ENCODE results near the gene TBX3. TPM values are rescaled to one million over a fixed set of nuclear protein-coding genes. Genes with fewer than 3 reads are reported as not detected.

Gene TBX3
- polyA plus RNA-seq, 1 of the 3 experiments (the other 2 are of a cell fraction), result 10.2 TPM

GRCh38 chr12:114662512-114663177 lies 21.3 kb downstream of the TBX3 start:
- H3K9me2 ChIP-seq, result no peaks in the 10 kb centered on the region
- no peaks in the 10 kb centered on the region for H4K20me1 ChIP-seq (ENCODE audit: insufficient read depth)
- no peak overlapping the region for H3K4me3 ChIP-seq (ENCODE audit: low read depth in 2 of 2, low read length in 1 of 2)
- no peaks in the 10 kb centered on the region for H3K9me3 ChIP-seq
- H3K4me2 ChIP-seq, result no peak overlapping the region
- TF ChIP-seq, protein P1, sequence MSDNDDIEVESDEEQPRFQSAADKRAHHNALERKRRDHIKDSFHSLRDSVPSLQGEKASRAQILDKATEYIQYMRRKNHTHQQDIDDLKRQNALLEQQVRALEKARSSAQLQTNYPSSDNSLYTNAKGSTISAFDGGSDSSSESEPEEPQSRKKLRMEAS (IDR thresholded peaks at IDR 0.05; ENCODE audit: low read depth), result no peak
- TF ChIP-seq YY1 (IDR thresholded peaks at IDR 0.05; ENCODE audit: low read depth), result no peak
- peak; percentile 32 to 47; a peak in 1 of 4 replicates for TF ChIP-seq EP300 (IDR thresholded peaks at IDR 0.05; ENCODE audit: borderline replicate concordance in 1 of 2, low read depth in 1 of 2, low read length in 1 of 2)
- TF ChIP-seq, protein P2, sequence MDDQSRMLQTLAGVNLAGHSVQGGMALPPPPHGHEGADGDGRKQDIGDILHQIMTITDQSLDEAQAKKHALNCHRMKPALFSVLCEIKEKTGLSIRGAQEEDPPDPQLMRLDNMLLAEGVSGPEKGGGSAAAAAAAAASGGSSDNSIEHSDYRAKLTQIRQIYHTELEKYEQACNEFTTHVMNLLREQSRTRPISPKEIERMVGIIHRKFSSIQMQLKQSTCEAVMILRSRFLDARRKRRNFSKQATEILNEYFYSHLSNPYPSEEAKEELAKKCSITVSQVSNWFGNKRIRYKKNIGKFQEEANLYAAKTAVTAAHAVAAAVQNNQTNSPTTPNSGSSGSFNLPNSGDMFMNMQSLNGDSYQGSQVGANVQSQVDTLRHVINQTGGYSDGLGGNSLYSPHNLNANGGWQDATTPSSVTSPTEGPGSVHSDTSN (IDR thresholded peaks at IDR 0.05), result peak; percentile 93
- 0 out of 2 replicates have a peak, but pooled peaks have one; percentile 54 for TF ChIP-seq TEAD4 (IDR thresholded peaks at IDR 0.05; ENCODE audit: borderline replicate concordance, insufficient read depth)
- no peak for TF ChIP-seq FOXJ3 (CRISPR knock-in tag; IDR thresholded peaks at IDR 0.05)
- TF ChIP-seq MXI1 (IDR thresholded peaks at IDR 0.05; ENCODE audit: low read depth, low read length), result no peak
- TF ChIP-seq TAF1 (IDR thresholded peaks at IDR 0.05; ENCODE audit: borderline replicate concordance, low read depth, low read length), result no peak
- TF ChIP-seq, protein P3, sequence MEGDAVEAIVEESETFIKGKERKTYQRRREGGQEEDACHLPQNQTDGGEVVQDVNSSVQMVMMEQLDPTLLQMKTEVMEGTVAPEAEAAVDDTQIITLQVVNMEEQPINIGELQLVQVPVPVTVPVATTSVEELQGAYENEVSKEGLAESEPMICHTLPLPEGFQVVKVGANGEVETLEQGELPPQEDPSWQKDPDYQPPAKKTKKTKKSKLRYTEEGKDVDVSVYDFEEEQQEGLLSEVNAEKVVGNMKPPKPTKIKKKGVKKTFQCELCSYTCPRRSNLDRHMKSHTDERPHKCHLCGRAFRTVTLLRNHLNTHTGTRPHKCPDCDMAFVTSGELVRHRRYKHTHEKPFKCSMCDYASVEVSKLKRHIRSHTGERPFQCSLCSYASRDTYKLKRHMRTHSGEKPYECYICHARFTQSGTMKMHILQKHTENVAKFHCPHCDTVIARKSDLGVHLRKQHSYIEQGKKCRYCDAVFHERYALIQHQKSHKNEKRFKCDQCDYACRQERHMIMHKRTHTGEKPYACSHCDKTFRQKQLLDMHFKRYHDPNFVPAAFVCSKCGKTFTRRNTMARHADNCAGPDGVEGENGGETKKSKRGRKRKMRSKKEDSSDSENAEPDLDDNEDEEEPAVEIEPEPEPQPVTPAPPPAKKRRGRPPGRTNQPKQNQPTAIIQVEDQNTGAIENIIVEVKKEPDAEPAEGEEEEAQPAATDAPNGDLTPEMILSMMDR (IDR thresholded peaks at IDR 0.05), result peak; percentile 94
- peak; percentile 87 for TF ChIP-seq FOSL2 (IDR thresholded peaks at IDR 0.05; ENCODE audit: borderline replicate concordance, low read depth)
- TF ChIP-seq JUND (IDR thresholded peaks at IDR 0.05), result peak; percentile 71; the same call in 1 of the 2 replicates
- peak; percentile 90 for TF ChIP-seq SMC3 (IDR thresholded peaks at IDR 0.05; ENCODE audit: low read depth, low read length)
- TF ChIP-seq POLR2AphosphoS5 (IDR thresholded peaks at IDR 0.05; ENCODE audit: low read depth, low read length), result peak; percentile 26; the same call in 1 of the 2 replicates
- TF ChIP-seq TCF12 (IDR thresholded peaks at IDR 0.05), result peak; percentile 68
- peak; percentile 50; the same call in 1 of the 2 replicates for TF ChIP-seq RCOR1 (IDR thresholded peaks at IDR 0.05; ENCODE audit: low read length)
- TF ChIP-seq, protein P4, sequence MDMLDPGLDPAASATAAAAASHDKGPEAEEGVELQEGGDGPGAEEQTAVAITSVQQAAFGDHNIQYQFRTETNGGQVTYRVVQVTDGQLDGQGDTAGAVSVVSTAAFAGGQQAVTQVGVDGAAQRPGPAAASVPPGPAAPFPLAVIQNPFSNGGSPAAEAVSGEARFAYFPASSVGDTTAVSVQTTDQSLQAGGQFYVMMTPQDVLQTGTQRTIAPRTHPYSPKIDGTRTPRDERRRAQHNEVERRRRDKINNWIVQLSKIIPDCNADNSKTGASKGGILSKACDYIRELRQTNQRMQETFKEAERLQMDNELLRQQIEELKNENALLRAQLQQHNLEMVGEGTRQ (IDR thresholded peaks at IDR 0.05; ENCODE audit: borderline replicate concordance, low read depth, low read length), result no peak
- TF ChIP-seq REST (IDR thresholded peaks at IDR 0.05; ENCODE audit: low read depth, low read length), result 0 out of 2 replicates have a peak, but pooled peaks have one; percentile 35
- TF ChIP-seq NRF1 (IDR thresholded peaks at IDR 0.05; ENCODE audit: low read depth, low read length), result no peak
- no peak for TF ChIP-seq EZH2phosphoT487 (IDR thresholded peaks at IDR 0.05; ENCODE audit: borderline replicate concordance, low read depth)
- peak; percentile 96 for TF ChIP-seq RAD21 (IDR thresholded peaks at IDR 0.05; ENCODE audit: low read length)
- TF ChIP-seq, protein P5, sequence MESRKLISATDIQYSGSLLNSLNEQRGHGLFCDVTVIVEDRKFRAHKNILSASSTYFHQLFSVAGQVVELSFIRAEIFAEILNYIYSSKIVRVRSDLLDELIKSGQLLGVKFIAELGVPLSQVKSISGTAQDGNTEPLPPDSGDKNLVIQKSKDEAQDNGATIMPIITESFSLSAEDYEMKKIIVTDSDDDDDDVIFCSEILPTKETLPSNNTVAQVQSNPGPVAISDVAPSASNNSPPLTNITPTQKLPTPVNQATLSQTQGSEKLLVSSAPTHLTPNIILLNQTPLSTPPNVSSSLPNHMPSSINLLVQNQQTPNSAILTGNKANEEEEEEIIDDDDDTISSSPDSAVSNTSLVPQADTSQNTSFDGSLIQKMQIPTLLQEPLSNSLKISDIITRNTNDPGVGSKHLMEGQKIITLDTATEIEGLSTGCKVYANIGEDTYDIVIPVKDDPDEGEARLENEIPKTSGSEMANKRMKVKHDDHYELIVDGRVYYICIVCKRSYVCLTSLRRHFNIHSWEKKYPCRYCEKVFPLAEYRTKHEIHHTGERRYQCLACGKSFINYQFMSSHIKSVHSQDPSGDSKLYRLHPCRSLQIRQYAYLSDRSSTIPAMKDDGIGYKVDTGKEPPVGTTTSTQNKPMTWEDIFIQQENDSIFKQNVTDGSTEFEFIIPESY (IDR thresholded peaks at IDR 0.05; ENCODE audit: borderline replicate concordance, low read depth), result 0 out of 2 replicates have a peak, but pooled peaks have one; percentile 14
- peak; percentile 28 for TF ChIP-seq CHD2 (IDR thresholded peaks at IDR 0.05; ENCODE audit: low read length, partially characterized antibody)
- H3K4me1 ChIP-seq (ENCODE audit: control insufficient read depth in 1 of 2, insufficient read depth in 2 of 2, low read depth in 1 of 2, low read length in 1 of 2), result no peaks in the 10 kb centered on the region
- ChIA-PET POLR2A (interaction anchor here (1.1 kb wide), 1 partner anchor 22 kb away, joined by 3 read pairs; the partner anchor contains the start of gene TBX3), CTCF (interaction anchor here (0.6 to 4.4 kb wide), 39 partner anchors 11 to 1275 kb away, joined by 3 to 43 read pairs (median 4); partner anchors contain the start of gene TBX3)
- no peak overlapping the region for H2AFZ ChIP-seq (ENCODE audit: low read depth)
- H3K27ac ChIP-seq (ENCODE audit: low read depth in 2 of 2, low read length in 1 of 2), result no peak overlapping the region
- no peaks in the 10 kb centered on the region for H3K79me2 ChIP-seq (ENCODE audit: insufficient read depth)
- no peaks in the 10 kb centered on the region for H3K27me3 ChIP-seq (ENCODE audit: insufficient read depth)
- 0% methylated on average over 3 of the region's 3 CpGs for WGBS (ENCODE audit: low lambda C conversion rate)
- H3K9ac ChIP-seq, result no peak overlapping the region
- DNase-seq, result peak; percentile 73
- H3K36me3 ChIP-seq (replicated peaks in 1 of 2; ENCODE audit: control insufficient read depth in 1 of 2, insufficient read depth in 2 of 2, low read length in 1 of 2), result no peaks in the 10 kb centered on the region
- no peaks in the 10 kb centered on the region for H3F3A ChIP-seq (replicated peaks; ENCODE audit: insufficient read depth)
